ENCODE results near the gene SPOCK1.

SPOCK1 gene

GRCh38 chr5:137097203-137097602, 401.9 kb downstream of the SPOCK1 start:
- DNase-seq (ENCODE audit: low spot score): no peak
- no peak for TF ChIP-seq CTCF (IDR thresholded peaks at IDR 0.05)
- H3K27ac ChIP-seq: no peak overlapping the region
- H3K4me3 ChIP-seq: no peak overlapping the region

DNA sequence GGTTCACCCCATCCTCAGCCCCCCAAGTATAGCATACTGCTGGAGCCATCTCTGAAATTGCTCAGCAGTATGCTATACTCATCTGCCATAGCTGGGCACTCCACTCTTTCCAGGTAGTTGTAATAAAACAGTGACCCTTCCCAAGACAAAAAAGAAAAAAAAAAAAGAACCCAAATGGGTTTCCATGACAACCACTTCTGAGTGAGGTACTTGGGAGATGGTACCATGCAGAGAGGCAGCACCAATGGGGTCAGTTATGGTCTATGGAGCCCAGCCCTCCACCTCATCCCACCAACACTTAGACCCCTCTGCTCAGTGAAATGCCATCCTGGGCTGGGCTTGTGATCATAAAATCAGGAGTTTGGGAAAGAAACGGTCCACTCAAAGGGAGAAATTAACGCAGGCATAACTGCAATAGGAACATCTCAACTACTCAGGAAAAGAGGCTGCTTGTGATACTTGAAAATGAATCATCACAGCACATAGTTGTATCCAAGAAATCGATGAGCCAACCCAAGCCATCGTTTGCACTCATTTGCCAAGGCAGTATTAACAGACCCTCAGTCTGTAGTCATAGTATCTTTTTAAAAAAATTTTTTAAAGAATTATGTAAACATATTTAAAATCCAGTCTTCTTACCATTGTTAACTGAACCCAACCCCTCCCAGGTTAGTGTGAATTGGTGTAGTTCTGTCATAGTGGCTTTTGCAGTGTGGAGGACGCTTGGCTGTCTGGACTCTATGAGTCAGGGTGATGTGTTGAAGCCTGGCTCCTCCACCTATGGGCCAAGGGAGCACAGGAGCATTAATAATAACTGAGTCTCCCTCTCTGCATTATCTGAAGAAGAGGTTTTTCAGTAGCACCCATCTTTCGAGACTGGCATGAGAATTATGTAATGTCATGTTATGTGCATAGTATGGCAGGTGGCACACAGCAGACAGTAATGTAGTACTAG, 402.7 kb downstream of the SPOCK1 start:
- no peak for DNase-seq (ENCODE audit: low spot score)
- Histone ChIP-seq H3K27ac (no peak overlapping the region), H3K4me3 (no peak overlapping the region)
- TF ChIP-seq CTCF (IDR thresholded peaks at IDR 0.05): no peak

GRCh38 chr5:137095597-137095996, 403.5 kb downstream of the SPOCK1 start:
- H3K4me3 ChIP-seq: no peak overlapping the region
- no peak for DNase-seq (ENCODE audit: low spot score)
- H3K27ac ChIP-seq: no peak overlapping the region
- TF ChIP-seq CTCF (IDR thresholded peaks at IDR 0.05): no peak

GRCh38 chr5:137092831-137093230, 406.3 kb downstream of the SPOCK1 start:
- Histone ChIP-seq H3K4me3 (no peak overlapping the region), H3K27ac (no peak overlapping the region)
- no peak for DNase-seq (ENCODE audit: low spot score)
- TF ChIP-seq CTCF (IDR thresholded peaks at IDR 0.05): no peak

- no peak overlapping the region for H3K27ac ChIP-seq
- DNase-seq (ENCODE audit: low spot score): no peak
- no peak for TF ChIP-seq CTCF (IDR thresholded peaks at IDR 0.05)
Measured at GRCh38 chr5:137091472-137091871, 407.7 kb downstream of the SPOCK1 start.

GRCh38 chr5:137090721-137091120, 408.4 kb downstream of the SPOCK1 start:
- H3K27ac ChIP-seq: no peak overlapping the region
- TF ChIP-seq CTCF (IDR thresholded peaks at IDR 0.05): no peak
- no peak for DNase-seq (ENCODE audit: low spot score)

More at GRCh38 chr5:137091472-137091871, 407.7 kb downstream of the SPOCK1 start:
- no peak overlapping the region for H3K4me3 ChIP-seq

GRCh38 chr5:137090151-137090550, 409.0 kb downstream of the SPOCK1 start:
- H3K4me3 ChIP-seq: no peak overlapping the region
- H3K27ac ChIP-seq: no peak overlapping the region
- DNase-seq (ENCODE audit: low spot score): no peak
- TF ChIP-seq CTCF (IDR thresholded peaks at IDR 0.05): no peak

More at GRCh38 chr5:137090721-137091120, 408.4 kb downstream of the SPOCK1 start:
- no peak overlapping the region for H3K4me3 ChIP-seq
